GM21447 (cell line): ENCODE results near the gene WAPL.
A peak's percentile ranks its signal among the peaks of the same experiment; 100 is the strongest.

ENCODE experiments used
- ATAC-seq: cut with Tn5 transposase; IDR thresholded peaks from one replicate; pipeline ENCODE4 v1.9.1; 2021; ENCODE audit not compliant: unreplicated experiment

The WAPL gene

DNA sequence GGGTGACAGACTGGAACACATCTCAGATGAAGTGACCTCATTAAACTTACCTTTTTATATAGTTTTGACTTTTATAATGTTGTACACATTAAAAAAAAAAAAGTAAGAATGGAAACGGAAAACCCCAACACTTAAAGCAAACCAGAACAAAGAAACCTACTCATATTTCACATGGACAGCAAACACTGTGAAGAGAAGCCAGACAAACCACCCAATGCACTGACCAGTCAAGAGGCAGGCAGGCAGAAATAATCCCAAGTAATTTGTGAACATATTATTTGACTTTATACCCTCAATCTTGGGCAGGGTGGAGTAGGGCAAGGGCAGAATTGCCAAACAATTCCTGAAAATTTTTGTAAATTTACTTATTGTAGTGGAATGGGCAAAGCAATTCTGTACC is 39.8 kb downstream of the WAPL start:
- ATAC-seq: no peak

GRCh38 chr10:86480571-86480970 is 41.0 kb downstream of the WAPL start:
- no peak for ATAC-seq

DNA sequence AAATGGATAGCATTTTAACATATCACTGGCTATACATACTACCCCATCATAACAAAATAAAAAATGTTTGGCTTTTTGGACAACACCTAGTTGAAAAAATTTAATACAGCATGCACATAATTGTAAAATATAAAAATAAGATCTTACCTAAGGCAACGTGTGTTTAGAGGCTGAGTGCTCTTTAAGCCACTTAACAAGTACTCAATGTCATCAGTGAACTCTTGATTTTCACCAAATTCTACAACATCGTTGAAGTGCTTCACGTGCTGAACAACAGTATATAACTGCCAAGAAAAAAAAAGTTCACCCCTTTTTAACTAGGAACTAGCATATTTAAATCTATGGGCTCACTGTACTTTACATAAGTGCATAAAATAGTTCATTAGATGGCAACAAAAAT is 49.5 kb downstream of the WAPL start:
- no peak for ATAC-seq

DNA sequence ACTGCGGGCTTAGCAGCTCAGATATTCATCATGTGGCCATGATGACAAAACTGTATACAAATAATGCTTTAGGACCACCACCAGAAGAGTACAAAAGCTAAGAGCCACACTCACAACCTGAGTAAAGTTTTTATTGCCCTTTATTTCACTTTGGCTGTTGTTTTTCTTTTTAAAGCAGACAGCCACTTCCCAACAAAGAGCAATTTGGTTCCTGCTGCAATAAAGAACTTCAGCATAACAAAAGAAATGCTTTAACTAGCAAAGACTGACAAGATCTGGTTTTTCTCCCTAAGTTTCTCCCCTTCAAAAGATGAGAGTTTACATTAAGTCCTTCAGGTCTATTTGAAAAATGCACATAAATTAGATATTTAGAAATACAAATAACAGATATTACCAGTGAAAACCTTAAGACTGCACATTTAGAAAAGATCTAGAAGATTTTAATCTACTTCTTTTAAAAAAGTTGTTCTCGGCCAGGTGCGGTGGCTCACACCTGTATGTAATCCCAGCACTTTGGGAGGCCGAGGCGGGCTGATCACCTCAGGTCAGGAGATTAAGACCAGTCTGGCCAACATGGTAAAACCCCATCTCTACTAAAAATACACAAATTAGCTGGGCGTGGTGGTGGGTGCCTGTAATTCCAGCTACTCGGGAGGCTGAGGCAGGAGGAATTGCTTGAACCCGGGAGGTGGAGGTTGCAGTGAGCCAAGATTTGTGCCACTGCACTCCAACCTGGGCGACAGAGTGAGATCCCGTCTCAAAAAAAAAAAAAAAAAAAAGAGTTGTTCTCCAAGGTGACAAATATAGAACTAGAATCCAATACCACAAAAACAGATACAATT is 59.4 kb downstream of the WAPL start:
- no peak for ATAC-seq

DNA sequence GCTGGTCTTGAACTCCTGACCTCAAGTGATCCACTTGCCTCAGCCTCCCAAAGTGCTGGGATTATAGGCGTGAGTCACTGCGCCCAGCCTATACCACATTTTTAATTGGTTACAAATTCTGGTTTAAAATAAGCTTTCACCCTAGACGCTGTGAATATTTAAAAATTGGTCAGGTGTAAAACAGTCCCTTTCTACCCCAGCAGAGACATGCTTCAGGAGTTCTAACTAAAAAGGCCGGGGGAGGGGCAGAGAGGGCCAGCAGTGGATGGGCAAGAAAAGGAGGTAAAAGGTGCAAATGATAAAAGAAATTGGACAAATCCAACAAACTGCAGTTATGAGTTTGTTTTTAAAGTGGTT is 70.0 kb downstream of the WAPL start:
- no peak for ATAC-seq

GRCh38 chr10:86450806-86451603 is 70.6 kb downstream of the WAPL start:
- no peak for ATAC-seq

DNA sequence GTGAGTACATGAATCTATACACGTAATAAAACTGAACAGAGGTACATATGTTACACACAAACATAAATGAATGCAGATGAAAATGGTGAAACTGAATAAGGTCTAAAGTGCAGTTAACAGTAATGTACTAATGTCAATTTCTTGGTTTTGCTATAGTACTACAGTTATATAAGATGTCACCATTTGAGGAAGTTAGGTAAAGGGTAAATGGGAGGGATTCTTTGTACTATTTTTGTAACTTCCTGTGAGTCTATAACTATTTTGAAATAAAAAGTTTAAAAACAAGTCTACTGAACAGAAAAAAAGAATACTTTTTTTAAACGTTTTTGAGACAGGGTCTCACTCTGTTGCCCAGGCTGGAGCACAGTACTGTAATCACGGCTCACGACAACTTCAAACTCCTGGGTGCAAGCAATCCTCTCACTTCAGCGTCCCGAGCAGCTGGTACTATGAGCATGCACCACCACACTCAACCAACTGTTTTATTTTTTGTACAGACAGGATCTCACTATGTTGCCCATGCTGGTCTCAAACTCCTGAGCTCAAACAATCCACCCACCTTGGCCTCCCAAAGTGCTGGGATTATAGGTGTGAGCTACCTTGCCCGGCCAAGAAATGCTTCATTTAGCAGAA is 71.5 kb downstream of the WAPL start:
- no peak for ATAC-seq

DNA sequence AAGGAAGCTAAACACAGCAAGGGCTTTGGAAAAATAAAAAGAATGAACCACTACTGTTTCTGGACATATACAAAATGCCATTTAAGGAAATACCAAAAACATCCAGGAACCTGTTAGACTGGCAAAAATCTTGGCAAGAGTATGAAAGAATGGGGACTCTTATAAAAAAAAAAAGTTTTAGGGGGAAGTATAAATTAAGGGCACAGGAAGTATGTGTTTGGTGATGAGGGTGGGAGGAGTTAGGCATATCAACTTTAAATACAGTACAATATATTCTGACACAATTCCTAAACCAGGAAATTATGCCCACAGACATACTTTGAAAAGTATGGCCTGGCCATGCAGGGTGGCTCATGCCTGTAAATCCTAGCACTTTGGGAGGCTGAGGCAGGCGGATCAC is 74.2 kb downstream of the WAPL start:
- no peak for ATAC-seq

GRCh38 chr10:86446987-86447386 is 74.6 kb downstream of the WAPL start:
- ATAC-seq: no peak

- ATAC-seq: no peak
Measured at GRCh38 chr10:86446440-86446839, 75.2 kb downstream of the WAPL start.

DNA sequence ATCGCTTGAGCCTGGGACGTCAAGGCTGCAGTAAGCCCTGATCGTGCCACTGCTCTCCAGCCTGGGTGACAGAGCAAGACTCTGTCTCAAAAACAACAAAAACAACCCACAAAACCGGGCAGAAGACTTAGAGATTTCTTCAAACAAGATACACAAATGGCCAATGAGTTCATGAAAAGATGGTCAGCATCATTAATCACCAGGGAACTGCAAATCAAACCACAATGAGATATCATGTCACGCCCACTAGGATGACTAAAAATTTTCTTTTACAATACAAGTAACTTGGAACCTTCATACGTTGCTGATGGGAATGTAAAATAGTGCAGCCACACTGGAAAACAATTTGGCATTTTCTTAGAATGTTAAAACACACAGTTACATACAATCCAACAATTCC is 77.7 kb downstream of the WAPL start:
- ATAC-seq: no peak

GRCh38 chr10:86443069-86443468 is 78.5 kb downstream of the WAPL start:
- no peak for ATAC-seq

DNA sequence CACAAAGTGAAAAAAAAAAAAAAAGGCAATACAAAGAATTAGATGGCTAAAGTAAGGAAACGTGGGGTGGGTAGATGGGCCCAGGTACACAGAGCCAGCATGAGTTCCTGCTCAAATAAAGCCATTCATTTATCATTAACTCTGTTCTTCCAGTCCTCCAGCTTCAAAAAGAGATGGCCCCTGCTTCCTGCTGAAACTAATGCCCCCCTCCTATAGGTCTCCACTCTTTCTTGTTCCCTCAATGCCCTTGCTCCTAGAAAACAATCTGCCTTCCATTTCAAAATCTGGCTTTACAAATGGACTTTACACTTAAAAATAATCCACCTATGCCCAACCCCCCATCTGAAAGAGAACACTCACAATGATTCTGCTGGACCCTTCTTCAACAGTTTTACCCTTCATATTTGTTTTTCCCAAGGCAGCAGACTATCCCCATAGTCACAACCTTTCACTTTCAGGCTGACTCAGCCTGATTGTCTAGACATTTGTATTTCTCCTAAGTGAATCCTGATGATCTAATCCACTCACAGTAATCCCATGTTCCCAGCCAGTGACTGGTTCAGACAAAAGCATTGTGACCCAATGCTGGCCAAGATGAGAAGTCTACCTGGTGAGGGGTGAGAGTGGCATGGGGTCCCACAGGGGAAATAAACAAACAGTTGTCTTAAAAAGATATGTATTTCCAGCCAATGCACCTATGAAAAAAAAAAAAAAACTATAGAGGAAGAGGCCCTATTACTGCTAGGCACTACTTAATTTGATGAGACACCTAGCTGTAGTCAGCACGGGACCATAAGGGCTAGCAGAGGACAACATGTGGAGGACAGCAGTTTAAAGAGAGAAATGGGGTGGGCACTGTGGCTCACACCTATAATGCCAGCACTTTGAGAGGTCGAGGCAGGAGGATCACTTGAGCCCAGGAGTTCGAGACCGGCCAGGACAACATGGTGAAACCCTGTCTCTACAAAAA is 80.4 kb downstream of the WAPL start:
- ATAC-seq: peak; percentile 60

DNA sequence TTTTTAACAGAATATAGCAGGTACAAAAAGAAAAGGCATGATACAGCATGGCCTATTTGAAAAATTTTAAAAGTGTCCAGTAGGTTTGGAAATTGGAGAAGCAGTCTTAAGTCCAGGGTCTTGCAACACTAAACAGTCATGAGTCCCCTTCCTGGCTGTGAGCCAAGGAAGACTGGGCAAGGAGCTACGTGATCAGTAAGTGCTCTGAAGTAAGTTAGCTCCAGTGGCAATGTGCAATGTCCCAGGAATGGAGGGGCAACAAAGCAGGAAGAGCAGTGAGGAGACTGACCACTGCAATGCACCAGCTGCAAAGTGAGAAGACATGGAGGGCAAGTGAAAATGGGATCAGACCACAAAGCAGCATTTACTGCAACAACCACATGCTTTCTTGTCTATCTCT is 82.0 kb downstream of the WAPL start:
- ATAC-seq: no peak

GRCh38 chr10:86438091-86438749 is 83.4 kb downstream of the WAPL start:
- no peak for ATAC-seq

- ATAC-seq: no peak
Measured at GRCh38 chr10:86437447-86437846, 84.1 kb downstream of the WAPL start.

GRCh38 chr10:86436963-86437362 is 84.6 kb downstream of the WAPL start:
- no peak for ATAC-seq

- ATAC-seq: no peak
Measured at GRCh38 chr10:86434656-86435055, 86.9 kb downstream of the WAPL start.

DNA sequence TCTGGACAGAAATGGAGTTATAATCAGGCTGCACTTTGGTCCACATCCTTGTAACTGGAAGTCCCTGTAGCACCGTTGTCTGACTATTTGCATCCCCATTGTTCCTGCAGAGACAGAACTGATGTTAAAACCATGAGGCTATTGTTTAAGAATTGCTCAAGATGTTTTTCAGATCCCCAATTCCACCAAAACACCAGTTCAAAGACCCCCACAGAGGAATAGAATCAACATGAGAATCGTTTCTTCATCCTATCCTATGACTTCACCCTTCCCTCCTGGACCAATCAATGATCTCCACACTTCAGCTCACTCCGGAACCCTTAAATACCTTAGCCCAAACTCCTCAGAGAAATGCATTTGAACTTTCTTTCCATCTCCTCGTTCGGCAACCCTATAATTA is 97.9 kb downstream of the WAPL start:
- ATAC-seq: no peak

- no peak for ATAC-seq
Measured at GRCh38 chr10:86419101-86419500, 102.5 kb downstream of the WAPL start.
